HG03469 (cell line): ENCODE data around the gene EEF1G.

ENCODE experiments used
- ATAC-seq: cut with Tn5 transposase; IDR thresholded peaks from one replicate; pipeline ENCODE4 v1.9.1; 2021; ENCODE audit warnings: mild to moderate bottlenecking, moderate library complexity, moderate number of reproducible peaks; ENCODE audit not compliant: unreplicated experiment

EEF1G gene

DNA sequence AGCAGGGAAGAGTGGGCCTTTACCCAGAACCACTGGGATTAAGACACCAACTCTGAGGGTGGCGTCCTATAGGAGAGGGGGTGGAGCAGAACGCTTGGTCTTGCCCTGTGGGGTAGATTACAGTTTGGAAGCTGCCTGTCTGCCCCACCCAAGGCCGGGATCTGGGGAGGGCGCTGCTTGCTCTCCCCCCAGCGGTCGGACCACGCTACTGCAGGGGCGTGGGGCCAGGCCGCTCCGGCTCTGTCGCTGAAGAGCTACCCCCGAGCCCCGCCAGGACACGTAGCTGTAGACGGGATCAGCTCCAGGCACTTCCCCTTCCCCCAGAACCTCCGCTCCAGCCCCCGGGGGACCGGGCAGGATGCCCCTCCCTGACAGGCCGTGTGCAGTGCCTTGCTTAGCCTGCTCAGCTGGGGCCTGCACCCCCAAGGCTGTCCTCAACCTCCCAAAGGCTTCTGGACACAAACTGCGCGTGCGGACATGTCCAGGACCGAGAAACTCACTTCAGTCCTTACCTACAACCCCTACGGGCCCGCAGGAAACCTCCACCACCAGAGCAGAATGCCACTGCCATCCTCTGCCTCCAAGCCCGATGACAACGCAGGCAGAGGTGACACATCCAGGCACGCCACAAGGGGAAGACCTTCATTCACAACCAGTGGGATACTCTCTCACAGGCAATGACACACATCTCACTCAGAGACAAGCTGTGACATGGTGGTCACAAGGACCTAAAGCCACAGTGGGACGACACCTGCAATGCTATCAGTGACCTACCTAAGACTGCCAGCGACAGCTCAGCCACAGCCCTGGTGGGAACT, 30.7 kb downstream of the EEF1G start:
- no peak for ATAC-seq

DNA sequence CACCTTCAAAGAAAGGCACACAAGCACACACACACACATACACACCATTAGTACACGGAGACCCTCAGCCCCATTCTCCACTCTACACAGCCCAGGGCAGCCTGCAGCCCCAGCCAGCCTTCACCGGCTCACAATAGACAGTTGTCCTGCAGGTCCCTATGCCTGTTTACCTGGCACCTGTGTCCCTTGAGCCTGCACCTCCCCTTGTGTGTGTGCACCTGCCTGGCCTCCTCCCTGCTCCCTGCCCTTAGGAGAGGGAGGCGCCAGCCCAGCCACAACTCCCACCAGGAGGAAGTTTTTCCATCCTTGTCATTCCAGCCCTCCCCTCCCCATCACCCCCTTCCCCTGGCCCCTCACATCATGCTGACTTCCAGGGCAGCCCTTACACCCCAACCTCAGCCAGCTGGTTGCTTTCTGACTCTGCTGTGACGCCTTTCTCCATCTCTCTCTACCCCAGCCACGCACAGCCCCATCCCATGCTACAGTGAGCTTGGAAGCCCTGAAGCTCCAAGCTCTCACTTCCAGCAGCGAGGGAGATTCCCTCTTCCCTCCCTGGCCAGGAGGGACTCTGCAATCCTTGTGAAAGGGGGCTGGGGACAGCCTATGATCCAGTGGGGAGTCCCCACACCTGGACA, 31.5 kb downstream of the EEF1G start:
- ATAC-seq = no peak

GRCh38 chr11:62540804-62541701, 32.6 kb downstream of the EEF1G start:
- ATAC-seq = no peak

GRCh38 chr11:62539238-62539925, 34.3 kb downstream of the EEF1G start:
- ATAC-seq = no peak

GRCh38 chr11:62538470-62539237, 35.0 kb downstream of the EEF1G start:
- no peak for ATAC-seq

GRCh38 chr11:62536301-62536957, 37.3 kb downstream of the EEF1G start:
- no peak for ATAC-seq

DNA sequence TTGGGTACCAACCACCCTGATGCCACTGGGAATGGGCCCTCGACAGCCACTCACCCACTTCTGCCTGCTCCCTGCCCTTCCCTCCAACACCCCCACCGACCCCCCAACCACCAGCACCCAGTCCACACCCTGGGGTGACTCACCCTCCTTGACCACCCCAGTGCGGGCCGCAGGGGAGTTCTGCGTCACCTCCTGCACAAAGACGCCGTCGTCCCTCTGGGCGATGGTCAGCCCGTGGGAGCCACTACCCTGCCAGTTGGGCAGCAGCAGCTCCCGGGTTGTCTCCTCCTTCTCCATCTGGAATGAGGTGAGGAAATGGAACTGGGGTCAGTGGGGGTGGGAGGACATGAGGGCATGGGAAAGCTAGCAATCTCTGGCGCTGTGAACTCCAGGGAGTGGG, 37.9 kb downstream of the EEF1G start:
- ATAC-seq = no peak

GRCh38 chr11:62534779-62535545, 38.7 kb downstream of the EEF1G start:
- ATAC-seq = no peak

DNA sequence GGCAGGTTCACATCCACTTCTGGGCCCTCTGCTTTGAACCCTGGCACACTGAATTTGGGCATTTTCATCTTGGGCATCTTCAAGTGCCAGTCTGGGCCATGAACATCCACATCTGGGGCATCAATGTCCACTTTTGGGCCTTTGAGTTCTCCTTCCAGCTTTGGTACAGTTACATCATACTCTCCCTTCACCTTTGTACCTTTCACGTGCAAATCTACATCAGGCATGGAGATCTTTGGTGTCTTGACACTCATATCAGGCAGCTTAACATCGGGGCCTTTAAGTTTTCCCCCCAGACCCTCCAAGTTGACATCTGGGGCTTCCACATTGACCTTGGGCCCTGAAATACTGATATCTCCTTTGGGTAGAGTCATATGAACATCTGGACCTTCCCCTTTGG, 41.6 kb downstream of the EEF1G start:
- ATAC-seq = no peak

GRCh38 chr11:62516736-62517371, 56.8 kb downstream of the EEF1G start:
- ATAC-seq = no peak

GRCh38 chr11:62514151-62514550, 59.5 kb downstream of the EEF1G start:
- no peak for ATAC-seq

- no peak for ATAC-seq
Observed at GRCh38 chr11:62513626-62514025, 60.1 kb downstream of the EEF1G start.

DNA sequence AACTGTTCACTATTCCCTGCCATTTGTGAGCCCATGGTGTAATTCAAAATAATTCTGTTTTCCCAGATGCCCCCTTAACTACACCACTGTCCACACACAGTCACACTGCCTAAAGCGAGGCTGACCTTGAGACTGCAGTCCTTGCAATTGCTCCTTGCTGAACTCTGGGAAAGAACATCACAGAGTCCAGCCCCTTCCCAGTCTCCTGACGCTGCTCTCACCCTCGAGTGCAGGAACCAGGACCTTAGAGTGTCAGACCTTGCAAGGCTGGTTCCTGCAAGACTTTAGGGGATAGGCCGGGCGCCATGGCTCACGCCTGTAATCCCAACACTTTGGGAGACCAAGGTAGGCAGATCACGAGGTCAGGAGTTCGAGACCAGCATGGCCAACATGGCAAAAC, 60.7 kb downstream of the EEF1G start:
- ATAC-seq = no peak
